ENCODE measurements around the gene L3MBTL4. TPM values are rescaled to one million over a fixed set of nuclear protein-coding genes. Genes with fewer than 3 reads are reported as not detected.
"Not testable (repeated sequence)": the region's sequence is repeated elsewhere in the genome, so short reads cannot be mapped to it uniquely, and the experiment has no call there.

The L3MBTL4 gene
- polyA plus RNA-seq (ENCODE audit: insufficient read length in 3 of 3) = 1 to 10 TPM; 4.7 to 5.7 (median 5.1) TPM

DNA sequence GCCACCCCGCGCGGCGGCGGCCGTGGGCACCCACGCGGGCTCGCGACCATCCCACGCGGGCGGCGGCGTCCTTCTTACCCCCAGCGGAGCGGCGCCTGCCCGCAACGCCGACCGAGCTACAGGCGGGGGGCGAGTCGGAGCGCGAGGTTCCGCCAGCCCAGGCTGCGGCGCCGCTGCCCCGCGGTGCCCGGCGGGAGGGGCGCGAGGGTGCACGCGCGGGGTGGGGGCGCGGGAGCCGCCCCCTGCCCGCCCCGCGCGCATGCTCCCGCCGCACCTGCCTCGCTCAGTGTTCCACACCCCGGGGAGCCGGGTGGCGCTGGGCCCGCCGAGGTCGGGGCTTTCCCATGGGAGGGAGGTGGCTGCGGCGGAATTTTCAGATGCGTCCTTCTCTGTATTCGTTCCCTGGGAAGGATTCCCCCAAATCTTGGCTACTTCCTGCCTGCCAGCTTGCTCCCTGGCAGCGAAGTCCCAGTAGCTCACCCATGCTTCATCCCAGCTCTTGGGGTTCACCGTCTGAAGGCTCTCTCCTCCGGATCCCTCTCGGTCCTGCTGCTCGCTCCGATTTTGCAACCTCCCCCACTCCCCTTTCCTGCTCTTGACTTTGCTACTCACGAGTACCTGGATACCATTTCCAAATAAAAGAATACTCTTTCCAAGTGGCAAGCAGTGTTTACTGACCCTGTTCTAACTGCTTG lies at the start of gene L3MBTL4:
Gene L3MBTL4 (minus strand): TSS at position 189 of the 695 bp plus-strand sequence. CDS start 103,286 bp downstream, outside the sequence.
- DNase-seq (ENCODE audit: low read depth in 3 of 3, low spot score in 2 of 3) = no peak

GRCh38 chr18:6452194-6452593 lies 37.5 kb upstream of the L3MBTL4 start:
- DNase-seq (ENCODE audit: low read depth in 3 of 3, low spot score in 2 of 3) = no peak

DNA sequence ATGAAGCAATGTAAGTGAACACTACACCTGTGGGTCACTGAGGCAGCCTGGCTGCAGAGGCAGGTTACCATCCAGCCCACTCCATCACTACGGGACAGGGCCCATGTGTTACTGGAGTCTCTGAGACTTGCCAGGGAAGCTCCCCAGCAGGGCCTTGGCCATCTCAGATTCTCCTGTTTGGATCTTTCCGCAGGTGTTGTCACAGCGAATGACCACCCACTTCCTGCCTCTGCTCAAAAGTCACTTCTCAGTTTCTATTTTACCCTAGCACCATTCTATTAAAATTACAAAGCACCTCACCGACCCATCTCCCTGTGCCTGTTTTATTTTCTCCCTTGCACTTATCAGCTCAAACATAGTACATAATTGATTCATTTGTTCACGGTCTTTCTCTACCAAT lies 34.5 kb upstream of the L3MBTL4 start:
- no peak for DNase-seq (ENCODE audit: low read depth in 3 of 3, low spot score in 2 of 3)

GRCh38 chr18:6444466-6445228 lies 29.9 kb upstream of the L3MBTL4 start:
- DNase-seq (ENCODE audit: low read depth in 3 of 3, low spot score in 2 of 3) = no peak

- DNase-seq (ENCODE audit: low read depth in 3 of 3, low spot score in 2 of 3) = no peak
Measured at GRCh38 chr18:6441200-6441599, 26.5 kb upstream of the L3MBTL4 start.

DNA sequence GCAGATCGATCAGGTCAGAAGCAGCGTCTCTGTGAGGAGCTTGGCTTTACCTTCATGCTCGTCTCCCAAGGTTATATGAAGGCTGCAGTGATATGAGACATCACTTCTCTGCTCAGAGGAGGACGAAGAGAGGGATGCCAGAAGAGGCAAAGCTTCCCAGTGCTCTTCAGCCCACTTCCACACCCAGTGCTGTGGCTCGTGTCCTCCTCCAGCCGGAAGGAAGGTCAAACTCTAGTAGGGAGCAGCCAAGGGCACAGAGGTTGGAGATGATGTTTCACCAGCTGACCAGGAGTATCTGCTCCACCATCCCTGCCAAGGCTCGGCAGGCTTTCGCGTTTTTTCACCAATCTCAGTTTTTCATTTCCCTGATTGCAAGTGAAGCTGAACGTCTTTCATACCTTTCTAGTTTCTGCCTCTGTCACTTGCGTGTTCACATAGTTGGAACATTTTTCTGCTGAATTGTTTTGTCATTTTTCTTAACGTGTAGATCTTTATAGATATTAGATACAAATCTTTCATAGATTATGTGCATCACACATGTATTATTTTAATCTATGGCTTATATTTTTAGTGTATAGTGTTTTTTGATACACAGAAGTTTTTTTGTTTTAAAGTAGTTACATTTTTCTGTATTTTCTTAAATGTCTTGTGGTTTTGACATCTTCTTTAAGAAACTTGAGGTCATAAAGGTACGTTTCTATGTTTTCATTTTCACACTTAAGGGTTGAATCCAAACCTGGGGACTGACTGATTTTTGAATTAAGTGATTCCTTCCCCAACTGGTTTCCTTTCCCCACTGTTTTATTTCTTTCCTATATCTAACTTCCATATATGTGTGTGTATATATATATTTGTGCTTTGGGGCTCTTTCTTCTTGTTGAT lies 23.5 kb upstream of the L3MBTL4 start:
- no peak for DNase-seq (ENCODE audit: low read depth in 3 of 3, low spot score in 2 of 3)

- DNase-seq (ENCODE audit: low read depth in 3 of 3, low spot score in 2 of 3) = no peak
Measured at GRCh38 chr18:6435731-6436130, 21.0 kb upstream of the L3MBTL4 start.

- DNase-seq (ENCODE audit: low read depth in 3 of 3, low spot score in 2 of 3) = no peak
Measured at GRCh38 chr18:6434987-6435709, 20.4 kb upstream of the L3MBTL4 start.

GRCh38 chr18:6434481-6434880 lies 19.8 kb upstream of the L3MBTL4 start:
- DNase-seq (ENCODE audit: low read depth in 3 of 3, low spot score in 2 of 3) = no peak

DNA sequence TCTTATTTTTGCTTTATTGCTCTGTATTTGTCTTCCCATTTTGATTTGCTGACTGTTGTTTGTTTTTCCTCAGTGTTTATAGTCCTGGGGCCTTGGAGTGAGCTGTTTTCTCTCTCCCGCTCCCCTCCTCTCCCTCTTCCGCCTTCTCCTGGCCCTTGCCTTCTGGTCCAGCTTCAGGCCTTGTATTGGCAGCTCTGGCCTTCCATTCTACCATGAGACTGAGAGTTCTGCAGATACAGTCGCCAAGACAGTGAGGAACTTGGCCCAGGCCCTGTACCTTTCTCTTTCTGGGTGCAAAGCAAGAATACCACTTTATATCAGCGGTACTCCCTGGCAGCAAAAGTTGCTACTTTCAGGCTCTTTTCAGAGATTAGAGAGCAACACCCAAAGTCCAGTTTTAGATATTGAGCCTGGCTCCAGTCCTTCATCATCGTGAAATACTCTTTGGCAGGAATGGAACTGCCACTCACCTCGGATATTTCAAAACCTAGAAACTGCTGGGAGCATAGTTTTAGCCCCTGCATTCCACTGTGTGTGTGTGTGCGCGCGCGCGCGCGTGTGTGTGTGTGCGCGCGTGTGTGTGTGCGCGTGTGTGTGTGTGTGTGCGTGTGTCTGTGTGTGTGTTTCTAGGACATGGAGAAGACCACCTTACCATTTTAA lies 17.1 kb upstream of the L3MBTL4 start:
- DNase-seq (ENCODE audit: low read depth in 3 of 3, low spot score in 2 of 3) = no peak

DNA sequence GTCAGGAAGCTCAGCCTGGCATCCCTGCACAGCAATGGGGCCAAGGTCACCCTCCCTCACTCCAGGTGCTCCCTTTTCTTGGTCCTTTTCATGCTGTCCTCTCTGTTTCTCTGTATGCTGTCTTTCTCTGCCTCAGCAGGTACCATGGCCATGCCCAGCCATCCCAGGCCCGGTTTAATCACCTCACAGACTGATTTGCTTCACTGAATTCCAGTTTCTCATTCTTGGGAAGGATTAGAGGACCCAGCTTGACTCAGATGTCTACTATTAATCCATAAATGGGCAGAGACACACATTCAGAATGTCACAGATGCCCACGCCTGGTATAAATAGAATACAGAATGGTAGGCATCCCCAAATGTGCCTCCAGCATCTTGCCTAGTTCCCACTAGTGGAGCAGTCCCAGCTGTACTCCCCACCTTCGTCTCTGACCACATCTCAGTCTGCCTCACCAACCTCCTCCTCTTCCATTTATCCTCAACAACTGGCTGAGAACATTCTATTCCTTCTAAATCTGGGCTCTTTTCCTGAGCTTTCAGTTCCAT lies 14.2 kb upstream of the L3MBTL4 start:
- DNase-seq (ENCODE audit: low read depth in 3 of 3, low spot score in 2 of 3) = no peak

DNA sequence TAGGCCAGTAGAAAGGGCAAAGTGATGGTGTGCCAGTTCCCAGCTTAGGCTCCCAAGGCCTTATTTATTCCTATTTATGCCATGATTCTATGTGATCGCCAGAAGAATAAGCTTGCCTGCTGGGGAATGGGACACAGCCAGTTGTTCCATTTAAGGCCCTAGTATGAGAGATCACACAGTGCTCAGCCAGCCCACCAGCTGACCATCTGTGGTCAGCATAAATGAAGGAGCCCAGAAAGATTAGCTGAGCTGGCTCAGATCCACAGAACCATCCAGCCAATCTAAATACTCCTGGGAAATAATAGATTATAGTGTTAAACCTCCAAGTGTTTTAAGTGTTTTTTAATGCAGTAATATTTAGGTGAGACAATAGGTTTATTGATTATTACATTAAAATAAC lies 12.6 kb upstream of the L3MBTL4 start:
- no peak for DNase-seq (ENCODE audit: low read depth in 3 of 3, low spot score in 2 of 3)

GRCh38 chr18:6423289-6423688 lies 8.6 kb upstream of the L3MBTL4 start:
- DNase-seq (ENCODE audit: low read depth in 3 of 3, low spot score in 2 of 3) = no peak

- no peak for DNase-seq (ENCODE audit: low read depth in 3 of 3, low spot score in 2 of 3)
Measured at GRCh38 chr18:6414118-6414722, 491 bp downstream of the L3MBTL4 start.

GRCh38 chr18:6413579-6414117 lies 1.1 kb downstream of the L3MBTL4 start:
- DNase-seq (ENCODE audit: low read depth in 3 of 3, low spot score in 2 of 3) = no peak

DNA sequence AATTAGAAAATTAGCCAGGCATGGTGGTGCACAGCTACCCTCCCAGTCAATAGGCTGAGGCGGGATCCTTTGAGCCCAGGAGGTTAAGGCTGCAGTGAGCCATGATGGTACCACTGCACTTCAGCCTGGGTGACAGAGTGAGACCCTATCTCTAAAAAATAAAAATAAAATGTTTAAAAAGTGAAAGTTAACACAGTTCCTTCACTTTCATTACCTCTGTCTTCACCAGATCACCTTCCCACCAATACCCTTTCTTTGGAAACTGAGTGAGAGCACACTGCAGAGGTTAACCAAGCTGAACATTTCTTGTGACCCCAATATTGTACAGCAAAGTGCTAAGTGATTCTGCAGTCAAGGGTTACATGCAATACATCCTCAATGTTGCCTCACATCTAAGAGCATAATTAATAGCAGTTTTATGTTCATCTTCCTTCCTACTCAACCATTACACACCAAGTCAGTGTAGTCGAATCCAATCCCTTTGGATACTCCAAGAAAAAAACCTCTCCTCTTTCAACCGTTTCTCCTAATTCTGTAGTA lies 1.7 kb downstream of the L3MBTL4 start:
- DNase-seq (ENCODE audit: low read depth in 3 of 3, low spot score in 2 of 3) = no peak

DNA sequence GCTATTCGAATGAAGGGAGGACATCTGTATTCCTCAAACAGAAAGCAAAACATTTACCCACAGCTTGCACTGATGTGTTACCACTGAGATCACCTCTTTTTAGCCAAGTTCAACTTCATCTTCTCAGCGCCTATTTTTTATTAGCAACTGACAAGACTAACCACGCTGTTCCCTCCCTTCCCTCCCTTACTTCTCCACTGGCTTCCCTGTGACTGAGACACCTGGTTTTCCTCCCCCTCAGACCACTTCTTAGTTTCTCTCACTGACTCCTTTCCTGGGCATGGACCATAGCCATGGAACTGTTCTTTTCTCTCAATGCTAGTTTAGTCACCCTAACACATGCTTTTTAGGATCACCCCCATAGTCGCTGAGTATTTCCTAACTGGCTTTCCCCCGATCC lies 3.3 kb downstream of the L3MBTL4 start:
- no peak for DNase-seq (ENCODE audit: low read depth in 3 of 3, low spot score in 2 of 3)

- DNase-seq (ENCODE audit: low read depth in 3 of 3, low spot score in 2 of 3) = no peak
Measured at GRCh38 chr18:6409933-6410332, 4.8 kb downstream of the L3MBTL4 start.

- not testable (repeated sequence) for DNase-seq (ENCODE audit: low read depth in 3 of 3, low spot score in 2 of 3)
Measured at GRCh38 chr18:6408543-6408942, 6.2 kb downstream of the L3MBTL4 start.

All from right renal cortex interstitium (tissue), 3 donors.